ENCODE results near the gene PIWIL4. TPM values are rescaled to one million over a fixed set of nuclear protein-coding genes. Genes with fewer than 3 reads are reported as not detected.

PIWIL4 gene
- total and polyA plus RNA-seq, 2 of the 8 experiments (the other 6 are each of a cell fraction or from before 2014, with no cell fraction given): 0.51 to 0.52 TPM

- H3K23ac ChIP-seq (ENCODE audit: insufficient read length): no peak overlapping the region
- no peaks in the 10 kb centered on the region for H3K27me3 ChIP-seq (replicated peaks in 1 of 4; ENCODE audit: control insufficient read depth in 3 of 4, extremely low read depth in 1 of 4, insufficient read depth in 3 of 4, low read length in 3 of 4)
- H2BK5ac ChIP-seq (ENCODE audit: low read depth, low read length): peak overlapping the region; percentile 28; the same call in 1 of the 2 replicates
- peaks cover 2% of the 10 kb centered on the region; the same call in 1 of the 2 replicates for H3K79me1 ChIP-seq (ENCODE audit: low read depth, low read length)
- no peaks in the 10 kb centered on the region for H3K23me2 ChIP-seq (ENCODE audit: low read depth, low read length)
- H3K4me2 ChIP-seq (ENCODE audit: insufficient read depth in 1 of 2, low read depth in 2 of 2, low read length in 2 of 2): no peak overlapping the region
- no peak overlapping the region for H3K14ac ChIP-seq (ENCODE audit: insufficient read length)
- no peak overlapping the region for H2AK5ac ChIP-seq (ENCODE audit: low read depth, low read length)
- DNase-seq (ENCODE audit: low read depth in 1 of 2, low spot score in 2 of 2) (no peak), FAIRE-seq (no peak)
- H4K91ac ChIP-seq (replicated peaks; ENCODE audit: insufficient read length, low read length): no peak overlapping the region
- no peak overlapping the region for H3K4ac ChIP-seq (replicated peaks; ENCODE audit: insufficient read length, low read depth, low read length)
- H4K5ac ChIP-seq (ENCODE audit: insufficient read length, low read depth, low read length): no peak overlapping the region
- H3K4me1 ChIP-seq (replicated peaks in 1 of 4; ENCODE audit: control insufficient read depth in 3 of 4, insufficient read depth in 4 of 4, low read length in 3 of 4): peaks cover under 1 to 40% (median 15%) of the 10 kb centered on the region in 4 experiments; a peak in 6 of 7 replicates
- TF ChIP-seq POLR2AphosphoS5 (IDR thresholded peaks at IDR 0.05; ENCODE audit: low read depth, low read length): no peak
- peak in 1 of 2 experiments; percentile 36; a peak in 1 of 3 replicates for TF ChIP-seq POLR2A (IDR thresholded peaks at IDR 0.05; ENCODE audit: control extremely low read depth in 1 of 2, low read depth in 2 of 2, low read length in 2 of 2)
- no peak for TF ChIP-seq TAF7 (optimal IDR thresholded peaks at IDR 0.05; ENCODE audit: borderline replicate concordance, low read depth, low read length)
- no peak overlapping the region for H2BK20ac ChIP-seq (ENCODE audit: low read length)
- no peak overlapping the region for H3K4me3 ChIP-seq (ENCODE audit: extremely low read depth in 1 of 4, insufficient read depth in 2 of 4, low read depth in 3 of 4, low read length in 4 of 4)
- 90% methylated on average over 1 of the region's 1 CpG; no CpG with 5 or more reads in 1 of the 2 experiments for WGBS, 2 experiments (ENCODE audit: extremely low coverage in 1 of 2, insufficient coverage in 1 of 2, insufficient read length in 1 of 2, insufficient replicate concordance in 2 of 2, low coverage in 1 of 2, low lambda C conversion rate in 2 of 2, missing lambda C conversion rate in 1 of 2)
- ChIA-PET CTCF (ENCODE audit: partially characterized antibody) (interaction anchor here (0.9 to 2.8 kb wide), 8 partner anchors 9 to 268 kb away, joined by 3 to 12 read pairs (median 4); no protein-coding TSS in a partner anchor), POLR2A (ENCODE audit: partially characterized antibody) (interaction anchor here (1.0 to 11.5 kb wide), 17 partner anchors 8 to 111 kb away, joined by 3 to 167 read pairs (median 7); no protein-coding TSS in a partner anchor)
- no peaks in the 10 kb centered on the region for H4K20me1 ChIP-seq (replicated peaks in 1 of 2; ENCODE audit: control insufficient read depth in 1 of 2, insufficient read depth in 2 of 2, low read length in 2 of 2)
- no peak overlapping the region for H2BK120ac ChIP-seq (replicated peaks; ENCODE audit: low read depth, low read length)
- no peak overlapping the region for H2BK15ac ChIP-seq (ENCODE audit: low read length)
- peak overlapping the region; percentile 42; the same call in 1 of the 2 replicates for H2BK12ac ChIP-seq (ENCODE audit: low read depth, low read length)
- 0 out of 2 replicates have a peak overlapping the region, but pooled peaks have one; percentile 62 for H3K18ac ChIP-seq (ENCODE audit: extremely low read depth, low read length)
- no peak overlapping the region for H3K27ac ChIP-seq (ENCODE audit: low read depth, low read length)
- H3K9ac ChIP-seq (replicated peaks in 1 of 4; ENCODE audit: extremely low read depth in 1 of 4, low read depth in 3 of 4, low read length in 3 of 4): no peak overlapping the region
- H4K8ac ChIP-seq (ENCODE audit: extremely low read depth, insufficient read depth, low read length): no peak overlapping the region
- no peak overlapping the region for H3K56ac ChIP-seq (replicated peaks; ENCODE audit: insufficient read length, low read depth, low read length)
- no peak overlapping the region for H2AFZ ChIP-seq (ENCODE audit: low read length)
- peaks cover 0 to 42% of the 10 kb centered on the region in 2 experiments; a peak in 2 of 4 replicates for H3K79me2 ChIP-seq (ENCODE audit: control insufficient read depth in 1 of 2, insufficient read depth in 2 of 2, low read length in 2 of 2)
- H3K36me3 ChIP-seq (ENCODE audit: control insufficient read depth in 2 of 4, insufficient read depth in 4 of 4, low read length in 3 of 4): peaks cover 0 to 22% (median 7%) of the 10 kb centered on the region in 4 experiments; a peak in 5 of 8 replicates
- no peaks in the 10 kb centered on the region for H3K9me3 ChIP-seq (ENCODE audit: insufficient read depth in 2 of 2, low read depth in 1 of 2, low read length in 1 of 2)
These were observed 88.8 kb downstream of the PIWIL4 start for GRCh38 chr11:94655956-94656355.
